ENCODE data around the gene EID1.

GRCh38 chr15:48883699-48884098 is 5.8 kb downstream of the EID1 start:
- TF ChIP-seq PKNOX1 (IDR thresholded peaks at IDR 0.05) (no peak), TARDBP (IDR thresholded peaks at IDR 0.05) (no peak), SP1 (IDR thresholded peaks at IDR 0.05) (no peak), ARNT (IDR thresholded peaks at IDR 0.05) (no peak), FOXK2 (IDR thresholded peaks at IDR 0.05) (no peak), FOXA1 (IDR thresholded peaks at IDR 0.05) (no peak), NFRKB (IDR thresholded peaks at IDR 0.05) (no peak)
